BE2C (cell line): ENCODE data around the gene GPANK1.
A peak's percentile ranks its signal among the peaks of the same experiment; 100 is the strongest.

ENCODE experiments used
- DNase-seq: peaks from one replicate; pipeline ENCODE4 v3.0.0-alpha.2; 2020
- H3K27me3 ChIP-seq: fragments of 250-450 bp; sonication (Bioruptor Pico); 2 replicates; pipeline ENCODE4 v1.5.1; 2020; ENCODE audit warnings: mild to moderate bottlenecking
- H3K36me3 ChIP-seq: fragments of 250-450 bp; sonication (Bioruptor Pico); 2 replicates; pipeline ENCODE4 v1.5.1; 2020; ENCODE audit warnings: mild to moderate bottlenecking
- H3K4me1 ChIP-seq: fragments of 250-450 bp; sonication (Bioruptor Pico); 2 replicates; pipeline ENCODE4 v1.5.1; 2020
- H3K4me3 ChIP-seq: 2 replicates; pipeline ENCODE4 v1.5.1; 2011; ENCODE audit warnings: low read depth, low read length
- H3K9me3 ChIP-seq: fragments of 250-450 bp; sonication (Bioruptor Pico); 2 replicates; pipeline ENCODE4 v1.5.1; 2020
- CTCF ChIP-seq: IDR thresholded peaks from 2 replicates; pipeline ENCODE4 v1.5.1; 2012; ENCODE audit warnings: mild to moderate bottlenecking, low read depth, low read length

The GPANK1 gene

DNA sequence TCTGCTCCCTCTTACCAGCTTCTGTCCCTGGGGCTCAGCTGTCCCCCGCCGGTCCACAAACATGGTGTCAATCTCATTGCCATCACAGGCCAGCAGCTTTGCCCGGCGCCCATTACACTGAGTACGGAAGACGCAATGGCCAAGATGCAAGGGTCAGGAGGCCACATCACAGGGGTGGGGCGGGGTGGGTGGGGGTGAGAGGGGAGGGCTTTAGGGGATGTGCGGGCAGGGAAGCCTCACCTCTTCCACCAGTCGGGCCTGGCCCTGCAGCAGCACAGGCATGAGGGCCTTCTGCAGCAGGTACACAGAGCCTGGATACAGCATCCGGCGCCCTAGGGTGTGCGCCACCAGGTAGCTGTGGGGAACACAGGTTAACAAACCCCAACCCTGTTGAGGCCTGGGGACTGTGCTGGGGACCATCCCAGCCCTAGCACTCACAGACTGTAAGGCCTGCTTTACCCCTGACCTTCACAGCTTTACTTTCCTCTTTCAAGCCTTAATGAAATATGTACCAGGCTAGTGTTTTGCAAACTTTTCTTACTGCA, 26.8 kb upstream of the GPANK1 start:
- Histone ChIP-seq H3K9me3 (no peaks in the 10 kb centered on the region), H3K4me3 (no peak overlapping the region), H3K36me3 (no peaks in the 10 kb centered on the region; the same call in none of the 2 replicates), H3K27me3 (no peaks in the 10 kb centered on the region), H3K4me1 (no peaks in the 10 kb centered on the region)
- no peak for TF ChIP-seq CTCF
- no peak for DNase-seq

DNA sequence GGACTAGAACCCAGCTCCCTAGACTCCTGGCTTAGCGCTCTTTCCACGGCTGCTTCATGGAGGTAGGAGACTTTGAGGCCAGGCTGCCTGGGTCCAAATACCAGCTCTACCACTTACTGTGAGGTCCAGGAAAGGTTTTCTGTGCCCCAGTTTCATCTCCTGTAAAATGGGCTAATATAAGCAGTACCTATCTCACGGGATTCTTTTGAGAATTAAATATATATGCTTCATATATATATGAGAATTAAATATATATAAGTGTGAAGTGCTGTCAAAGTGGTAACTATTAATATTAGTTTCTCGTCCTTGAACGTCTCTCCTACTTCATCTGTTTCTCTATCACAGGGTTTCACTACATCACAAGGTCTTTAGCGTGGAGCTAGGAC, 26.3 kb upstream of the GPANK1 start:
- Histone ChIP-seq H3K4me3 (no peak overlapping the region), H3K27me3 (no peaks in the 10 kb centered on the region), H3K36me3 (no peaks in the 10 kb centered on the region; the same call in none of the 2 replicates), H3K4me1 (no peaks in the 10 kb centered on the region), H3K9me3 (no peaks in the 10 kb centered on the region)
- no peak for DNase-seq
- no peak for TF ChIP-seq CTCF

DNA sequence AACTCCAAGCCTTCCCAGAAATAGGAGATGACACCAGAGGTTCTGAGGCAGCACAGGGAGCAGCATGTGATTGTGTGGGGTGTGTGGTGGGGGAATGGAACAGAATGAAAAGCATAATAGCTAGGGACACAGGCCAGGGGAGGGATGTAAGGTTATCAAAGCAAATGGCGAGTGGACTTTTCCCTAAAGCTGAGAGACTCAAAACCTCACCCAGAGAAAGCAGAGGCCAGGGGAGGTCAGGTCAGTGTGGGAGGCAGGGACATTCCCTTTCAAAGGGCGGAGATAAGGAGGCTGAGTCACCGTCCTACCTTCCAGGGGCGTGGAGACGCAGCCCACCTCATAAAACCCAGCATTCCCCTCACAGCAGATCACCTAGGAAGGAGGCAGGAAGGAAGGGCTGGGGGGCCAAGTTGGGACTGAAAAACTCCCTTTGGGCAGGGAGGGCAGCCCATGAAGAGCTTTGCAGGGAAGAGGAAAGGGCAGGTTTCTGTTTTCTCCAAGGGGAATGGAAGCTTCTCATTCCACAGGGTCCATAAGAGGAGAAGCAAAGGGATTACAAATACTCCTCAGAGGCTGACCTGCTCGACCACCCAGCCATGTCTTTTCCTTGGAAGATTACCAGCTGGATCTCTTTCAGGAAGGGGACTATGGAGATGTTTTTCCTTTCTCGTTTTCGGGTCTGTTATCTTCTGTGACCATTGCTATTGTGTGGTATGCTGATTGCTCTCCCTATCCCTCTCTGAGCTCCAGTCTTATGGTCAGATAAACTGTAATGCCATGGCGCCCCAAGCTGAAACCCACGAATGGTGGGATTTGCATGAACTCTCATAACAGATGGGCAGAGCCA, 25.7 kb upstream of the GPANK1 start:
- TF ChIP-seq CTCF, result no peak
- no peak for DNase-seq
- Histone ChIP-seq H3K27me3 (no peaks in the 10 kb centered on the region), H3K4me1 (no peaks in the 10 kb centered on the region), H3K9me3 (no peaks in the 10 kb centered on the region), H3K36me3 (no peaks in the 10 kb centered on the region; the same call in none of the 2 replicates), H3K4me3 (no peak overlapping the region)

DNA sequence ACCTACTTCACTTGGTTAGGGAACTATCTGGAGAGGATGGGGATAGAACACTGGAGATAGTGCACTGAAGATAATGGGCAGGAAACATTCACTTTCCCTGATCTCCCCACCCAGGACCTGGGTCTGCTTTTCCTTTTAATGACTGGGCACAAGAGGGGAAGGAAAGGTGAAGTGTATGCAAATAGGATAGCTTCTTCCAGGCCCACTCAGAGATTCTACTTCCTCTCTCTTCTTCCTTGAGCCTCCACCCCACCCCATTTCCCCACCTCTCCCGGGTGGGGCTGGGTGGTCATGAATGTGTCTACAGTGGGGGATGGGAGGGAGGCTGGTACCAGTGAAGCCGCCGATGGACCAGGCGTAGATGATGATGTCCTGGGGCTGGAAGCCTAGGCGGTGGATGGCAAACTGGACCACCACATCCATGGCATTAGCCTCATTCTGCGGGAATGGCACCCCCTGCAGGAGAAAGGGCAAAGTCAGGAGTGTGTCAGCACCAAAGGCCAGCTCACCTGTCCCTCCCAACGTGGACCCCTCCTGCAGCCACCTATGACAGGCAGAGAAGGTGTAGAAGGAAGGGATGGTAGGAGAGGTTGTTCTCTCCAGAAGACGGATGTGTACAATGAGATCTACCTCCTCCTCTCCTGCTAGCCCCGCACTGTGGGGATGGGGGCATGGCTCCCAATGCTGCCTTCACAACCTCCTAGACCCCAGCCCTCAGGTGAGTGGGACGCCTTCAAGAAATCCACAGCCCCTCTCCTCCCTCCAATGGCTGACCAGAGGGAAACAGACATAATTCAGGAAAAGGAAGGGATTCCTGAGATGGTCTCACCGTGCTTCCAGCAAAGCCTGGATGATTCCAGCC, 24.7 kb upstream of the GPANK1 start:
- H3K27me3 ChIP-seq, result no peaks in the 10 kb centered on the region
- DNase-seq, result peak; percentile 24
- TF ChIP-seq CTCF, result peak; percentile 51
- no peaks in the 10 kb centered on the region for H3K9me3 ChIP-seq
- no peak overlapping the region for H3K4me3 ChIP-seq
- H3K36me3 ChIP-seq, result no peaks in the 10 kb centered on the region
- H3K4me1 ChIP-seq, result no peaks in the 10 kb centered on the region

DNA sequence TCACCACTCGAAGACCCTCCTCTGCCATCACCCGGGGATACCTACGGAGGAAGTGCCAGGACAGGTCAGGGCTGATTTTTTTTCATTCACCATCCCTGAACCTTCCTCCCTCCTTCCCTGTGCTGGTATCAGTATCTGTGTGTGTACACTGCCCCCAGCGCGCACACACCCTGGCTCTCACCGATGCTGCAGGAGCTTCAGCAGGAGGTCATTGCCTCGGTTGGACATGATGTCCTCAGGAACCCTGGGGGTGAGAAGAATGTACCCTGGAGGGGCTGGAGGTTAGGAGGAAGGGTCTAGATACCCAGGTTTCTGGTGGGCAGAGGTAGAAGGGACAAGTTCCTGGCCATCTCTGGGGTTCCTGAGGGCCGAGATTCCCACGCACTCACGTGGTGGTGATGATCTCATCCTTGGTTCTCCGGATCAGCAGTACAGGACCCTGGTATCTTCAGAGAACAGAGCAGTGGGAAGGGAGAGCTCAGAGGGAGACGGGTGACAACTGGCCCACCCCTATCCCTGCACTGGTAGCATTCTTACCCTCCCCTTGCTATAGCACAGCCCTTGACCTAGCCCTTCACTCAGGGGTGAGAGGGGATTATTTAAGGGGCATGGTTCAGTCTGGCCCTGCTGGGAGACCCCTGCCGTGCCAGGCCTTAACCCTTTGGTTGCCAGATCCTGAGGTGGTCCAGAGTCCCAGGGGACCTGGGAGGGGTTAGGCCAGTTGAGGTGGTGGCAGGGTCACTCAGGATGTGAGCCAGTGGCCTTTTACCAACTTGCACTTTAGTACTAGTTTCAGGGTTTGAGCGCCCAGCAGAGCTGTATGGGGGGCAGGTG, 23.3 kb upstream of the GPANK1 start:
- Histone ChIP-seq H3K9me3 (no peaks in the 10 kb centered on the region), H3K36me3 (no peaks in the 10 kb centered on the region), H3K27me3 (no peaks in the 10 kb centered on the region), H3K4me3 (no peak overlapping the region), H3K4me1 (no peaks in the 10 kb centered on the region)
- no peak for DNase-seq
- no peak for TF ChIP-seq CTCF
